Fibroblast of villous mesenchyme (primary cell): ENCODE data around the gene GSAP. TPM values are rescaled to one million over a fixed set of nuclear protein-coding genes. Genes with fewer than 3 reads are reported as not detected.

Experiments used
- DNase-seq: peaks from one replicate; pipeline ENCODE4 v3.0.0-alpha.2; 2010; ENCODE audit warnings: low read depth
- H3K4me3 ChIP-seq: 2 replicates; pipeline ENCODE4 v1.5.1; 2011; ENCODE audit warnings: low read depth, mild to moderate bottlenecking, low read length
- CTCF ChIP-seq: IDR thresholded peaks from 2 replicates; pipeline ENCODE4 v1.5.1; 2012; ENCODE audit warnings: low read depth, mild to moderate bottlenecking, low read length; ENCODE audit not compliant: insufficient read depth
- total RNA-seq: library from RNA; depleted of rRNA; stranded (reverse); fragments of >200 nt; gene quantifications from 2 replicates; pipeline ENCODE4 v1.2.3, GENCODE V29; 2012

Gene GSAP
- total RNA-seq, 1 donor, result 13.8 TPM

- peak; percentile 94 for DNase-seq
- TF ChIP-seq CTCF, result no peak
- H3K4me3 ChIP-seq, result no peak overlapping the region
These were observed 88.8 kb downstream of the GSAP start for GRCh38 chr7:77327067-77327931.

- DNase-seq, result no peak
- no peak overlapping the region for H3K4me3 ChIP-seq
- TF ChIP-seq CTCF, result no peak
These were observed 90.0 kb downstream of the GSAP start for GRCh38 chr7:77326131-77326530.

GRCh38 chr7:77321300-77321699 lies 94.8 kb downstream of the GSAP start:
- DNase-seq, result peak; percentile 48
- H3K4me3 ChIP-seq, result no peak overlapping the region
- TF ChIP-seq CTCF, result no peak

- no peak overlapping the region for H3K4me3 ChIP-seq
- DNase-seq, result no peak
- TF ChIP-seq CTCF, result no peak
These were observed 95.4 kb downstream of the GSAP start for GRCh38 chr7:77320714-77321113.

- DNase-seq, result peak; percentile 39
- TF ChIP-seq CTCF, result no peak
- no peak overlapping the region for H3K4me3 ChIP-seq
These were observed 96.0 kb downstream of the GSAP start for GRCh38 chr7:77320137-77320536.

GRCh38 chr7:77318019-77318418 lies 98.1 kb downstream of the GSAP start:
- H3K4me3 ChIP-seq, result no peak overlapping the region
- no peak for DNase-seq
- TF ChIP-seq CTCF, result no peak
